ENCODE data around the gene TMEM182. TPM values are rescaled to one million over a fixed set of nuclear protein-coding genes. Genes with fewer than 3 reads are reported as not detected.

The TMEM182 gene
- total and polyA plus RNA-seq, 9 of the 15 experiments (the other 6 are each of a cell fraction or from before 2014, with no cell fraction given) = 5.2 to 11.4 (median 7.5) TPM

DNA sequence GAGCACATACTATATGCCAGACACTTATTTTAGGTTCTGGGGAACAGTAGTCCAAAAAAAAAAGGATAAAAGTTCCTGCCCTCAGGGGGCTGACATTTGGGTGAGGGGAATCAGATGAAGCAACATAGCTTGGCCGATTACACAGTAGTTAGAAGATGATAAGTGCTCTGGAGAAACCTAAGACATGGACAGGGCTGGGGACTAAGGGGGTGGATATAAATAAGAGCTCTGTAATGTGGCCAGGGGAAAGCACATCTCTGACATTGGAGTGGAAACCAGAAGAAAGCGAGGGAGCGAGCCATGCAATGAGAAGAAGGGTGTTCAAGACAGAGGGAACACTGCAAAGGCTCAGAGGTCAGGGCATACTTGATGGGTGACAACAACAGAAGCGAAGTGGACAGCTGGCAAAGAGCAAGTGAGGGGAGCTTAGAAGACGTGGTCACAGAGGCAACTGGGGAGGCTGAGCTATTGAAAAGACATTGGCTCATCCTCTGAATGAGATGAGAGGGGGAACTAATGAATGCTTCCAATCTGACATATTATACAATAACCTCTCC is 11.4 kb downstream of the TMEM182 start (continued):
- TF ChIP-seq POLR2H (tag; IDR thresholded peaks at IDR 0.05; ENCODE audit: low read depth) = no peak

DNA sequence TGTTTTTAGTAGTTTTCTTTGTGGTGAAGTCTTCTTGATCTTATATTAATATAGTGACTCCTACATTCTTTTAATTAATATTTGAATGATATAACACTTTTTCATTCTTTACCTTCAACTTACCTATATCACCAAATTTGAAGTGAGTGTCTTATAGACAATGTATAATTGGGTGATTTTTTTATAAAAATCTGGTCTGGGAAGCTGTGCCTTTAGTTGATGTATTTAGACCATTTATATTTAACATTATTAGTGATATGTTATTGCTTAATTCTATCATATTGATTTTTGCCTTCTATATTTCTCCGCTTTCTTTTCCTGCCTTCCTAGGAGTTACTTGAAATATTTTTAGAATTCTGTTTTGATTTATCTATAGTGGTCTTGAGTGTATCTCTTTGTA is 16.4 kb downstream of the TMEM182 start:
- ATAC-seq (no peak), DNase-seq (ENCODE audit: extremely low read depth in 1 of 4, low spot score in 3 of 4) (no peak), FAIRE-seq (no peak)
- Histone ChIP-seq H3K4me1 (replicated peaks in 1 of 2; ENCODE audit: control insufficient read depth in 2 of 2, insufficient read depth in 2 of 2, low read length in 2 of 2) (no peaks in the 10 kb centered on the region), H3K9ac (ENCODE audit: insufficient read depth in 1 of 2, low read depth in 2 of 2, low read length in 2 of 2) (no peak overlapping the region), H4K20me1 (replicated peaks; ENCODE audit: control insufficient read depth, insufficient read depth, low read length) (no peaks in the 10 kb centered on the region), H3K4me2 (ENCODE audit: insufficient read depth, low read length) (no peak overlapping the region), H3K9me1 (ENCODE audit: control insufficient read depth, insufficient read depth, low read length) (no peaks in the 10 kb centered on the region), H3K36me3 (ENCODE audit: control insufficient read depth, insufficient read depth, low read length) (no peaks in the 10 kb centered on the region), H2AFZ (ENCODE audit: low read depth, low read length) (no peak overlapping the region), H3K4me3 (no peak overlapping the region), H3K27ac (ENCODE audit: extremely low read depth, low read depth, low read length) (no peak overlapping the region), H3K9me3 (replicated peaks; ENCODE audit: control insufficient read depth, insufficient read depth, low read depth, low read length) (no peaks in the 10 kb centered on the region), H3K79me2 (ENCODE audit: control insufficient read depth, insufficient read depth, low read length) (no peaks in the 10 kb centered on the region), H3K27me3 (ENCODE audit: control insufficient read depth in 2 of 2, insufficient read depth in 2 of 2, low read length in 2 of 2) (no peaks in the 10 kb centered on the region)
- TF ChIP-seq ZNF507 (tag; conservative IDR thresholded peaks at IDR 0.05) (peak; percentile 92), NR1H2 (CRISPR knock-in tag; IDR thresholded peaks at IDR 0.05) (no peak), TEAD4 (IDR thresholded peaks at IDR 0.05; ENCODE audit: low read length) (no peak), TEAD4 (CRISPR knock-in tag; IDR thresholded peaks at IDR 0.05; ENCODE audit: borderline replicate concordance) (no peak)
- 43% methylated on average over 1 of the region's 1 CpG for WGBS (ENCODE audit: insufficient coverage, low coverage, missing lambda C conversion rate)
- BruUV-seq (replicated peaks) = no TSS peak
- ChIA-PET POLR2A (no interaction called here), CTCF (ENCODE audit: low intra/inter-chr PET ratio) (no interaction called here)
- in situ Hi-C loops (cut with MboI) = no loop called here
- intact Hi-C loops (cut with micrococcal nuclease) = no loop called here

Data from K562 (cell line).